Chondrocyte (in vitro differentiated cells): Measurements from ENCODE around the gene SRMS. TPM values are rescaled to one million over a fixed set of nuclear protein-coding genes. Genes with fewer than 3 reads are reported as not detected.

Experiments
- DNase-seq: peaks from one replicate; pipeline ENCODE4 v3.0.0; 2021; ENCODE audit warnings: mixed read lengths, low spot score
- H3K27ac Mint-ChIP-seq: one replicate; pipeline ENCODE4 v1.8.0; 2021; ENCODE audit warnings: mild to moderate bottlenecking, moderate library complexity, mixed read lengths; ENCODE audit not compliant: unreplicated experiment
- H3K27me3 Mint-ChIP-seq: 2 replicates; pipeline ENCODE4 v1.8.0; 2021; ENCODE audit warnings: low read depth, mixed read lengths
- H3K36me3 Mint-ChIP-seq: 2 replicates; pipeline ENCODE4 v1.8.0; 2021; ENCODE audit warnings: low read depth, mixed read lengths
- H3K4me1 Mint-ChIP-seq: 2 replicates; pipeline ENCODE4 v1.8.0; 2021; ENCODE audit warnings: low read depth, mild to moderate bottlenecking, mixed read lengths
- H3K4me3 Mint-ChIP-seq: one replicate; pipeline ENCODE4 v1.8.0; 2021; ENCODE audit warnings: mild to moderate bottlenecking, moderate library complexity, mixed read lengths; ENCODE audit not compliant: unreplicated experiment
- H3K9me3 Mint-ChIP-seq: 2 replicates; pipeline ENCODE4 v1.8.0; 2021; ENCODE audit warnings: low read depth, mixed read lengths
- CTCF ChIP-seq: fragments of 200-600 bp; sonication (generic); IDR thresholded peaks from 2 replicates; pipeline ENCODE4 v1.5.0; 2021; ENCODE audit warnings: antibody characterized with exemption, mild to moderate bottlenecking, moderate library complexity
- long read RNA-seq: library from polyadenylated mRNA; stranded (forward); transcript quantifications from one replicate; pipeline ENCODE4 v2.0.0, GENCODE V29; 2021
- total RNA-seq: library from RNA; stranded (reverse); gene quantifications from 3 replicates; pipeline ENCODE4 v1.2.1, GENCODE V29; 2021

SRMS gene
- not detected in 3 replicates for total RNA-seq
- long read RNA-seq = 0 reads

- H3K4me3 Mint-ChIP-seq = no peak within 1 kb of the TSS
- H3K4me1 Mint-ChIP-seq = no peaks in the 10 kb centered on the region
- no peaks in the 10 kb centered on the region for H3K9me3 Mint-ChIP-seq
- no peak for DNase-seq
- no peak for TF ChIP-seq CTCF
- H3K36me3 Mint-ChIP-seq = no peaks in the 10 kb centered on the region
- H3K27me3 Mint-ChIP-seq = peaks cover 10% of the 10 kb centered on the region
- H3K27ac Mint-ChIP-seq = no peak within 1 kb of the TSS
Observed at GRCh38 chr20:63547725-63548480, at the start of gene SRMS. SRMS (minus strand) TSS chr20:63547749; CDS start chr20:63547463, 286 bp downstream.

GRCh38 chr20:63596423-63596822 lies 48.9 kb upstream of the SRMS start:
- H3K27ac Mint-ChIP-seq = no peak overlapping the region
- no peaks in the 10 kb centered on the region for H3K9me3 Mint-ChIP-seq
- peaks cover 16% of the 10 kb centered on the region for H3K36me3 Mint-ChIP-seq
- no peaks in the 10 kb centered on the region for H3K4me1 Mint-ChIP-seq
- TF ChIP-seq CTCF = no peak
- no peak overlapping the region for H3K4me3 Mint-ChIP-seq
- no peaks in the 10 kb centered on the region for H3K27me3 Mint-ChIP-seq
- DNase-seq = no peak

- Mint-ChIP-seq H3K4me1 (no peaks in the 10 kb centered on the region), H3K36me3 (peaks cover 19% of the 10 kb centered on the region), H3K27ac (no peak overlapping the region), H3K4me3 (no peak overlapping the region), H3K9me3 (no peaks in the 10 kb centered on the region), H3K27me3 (no peaks in the 10 kb centered on the region)
- DNase-seq = peak; percentile 79
- no peak for TF ChIP-seq CTCF
Observed at GRCh38 chr20:63595416-63596127, 48.0 kb upstream of the SRMS start.

- Mint-ChIP-seq H3K36me3 (peaks cover 20% of the 10 kb centered on the region), H3K4me1 (no peaks in the 10 kb centered on the region), H3K4me3 (no peak overlapping the region), H3K27ac (no peak overlapping the region), H3K9me3 (no peaks in the 10 kb centered on the region), H3K27me3 (no peaks in the 10 kb centered on the region)
- no peak for TF ChIP-seq CTCF
- peak; percentile 54 for DNase-seq
Observed at GRCh38 chr20:63594043-63594561, 46.6 kb upstream of the SRMS start.

- Mint-ChIP-seq H3K9me3 (no peaks in the 10 kb centered on the region), H3K4me3 (no peak overlapping the region), H3K36me3 (peaks cover 20% of the 10 kb centered on the region), H3K4me1 (no peaks in the 10 kb centered on the region), H3K27ac (no peak overlapping the region), H3K27me3 (no peaks in the 10 kb centered on the region)
- no peak for TF ChIP-seq CTCF
- DNase-seq = peak; percentile 80
Observed at GRCh38 chr20:63592661-63593060, 45.1 kb upstream of the SRMS start.
